Thyroid gland (tissue), 4 donors: ENCODE data around the gene CLIC1. TPM values are rescaled to one million over a fixed set of nuclear protein-coding genes. Genes with fewer than 3 reads are reported as not detected.

ENCODE experiments used
- DNase-seq, 2 donors: peaks; one replicate each; pipeline ENCODE4 v3.0.0-alpha.2; 2019
- H3K27ac ChIP-seq, 3 donors: fragments of 200-600 bp; sonication (generic); 1 replicate in 2 of 3; 2 replicates in 1 of 3; pipeline ENCODE4 v1.5.1; 2016 to 2019; ENCODE audit warnings: mild to moderate bottlenecking in 1 of 3, moderate library complexity in 1 of 3
- H3K27me3 ChIP-seq: fragments of 200-600 bp; sonication (generic); one replicate; pipeline ENCODE4 v1.5.1; 2019
- H3K36me3 ChIP-seq, 2 donors: fragments of 200-600 bp; sonication (generic); one replicate each; pipeline ENCODE4 v1.5.1; 2016 to 2019
- H3K4me1 ChIP-seq, 2 donors: fragments of 200-600 bp; sonication (generic); one replicate each; pipeline ENCODE4 v1.5.1; 2017 to 2019
- H3K4me3 ChIP-seq, 3 donors: fragments of 200-600 bp; sonication (generic); replicated peaks in 1 of 3; 1 replicate in 2 of 3; 2 replicates in 1 of 3; pipeline ENCODE4 v1.5.1; 2016; ENCODE audit warnings: mild to moderate bottlenecking in 1 of 3
- H3K9me3 ChIP-seq: fragments of 200-600 bp; sonication (generic); one replicate; pipeline ENCODE4 v1.5.1; 2017
- CTCF ChIP-seq, 6 experiments: fragments of 200-600 bp in 3 of 6; fragments of 450-650 bp in 3 of 6; sonication (generic) in 3 of 6; IDR thresholded peaks; one replicate each; pipeline ENCODE4 v1.5.1; 2016 to 2019; ENCODE audit warnings: antibody characterized with exemption in 6 of 6, mild to moderate bottlenecking in 2 of 6, inconsistent platforms in 1 of 6, moderate library complexity in 1 of 6
- POLR2A ChIP-seq, 2 donors: fragments of 450-650 bp; IDR thresholded peaks; one replicate each; pipeline ENCODE4 v1.6.1; 2017; ENCODE audit warnings: antibody characterized with exemption in 2 of 2, mild to moderate bottlenecking in 2 of 2, moderate library complexity in 1 of 2
- WGBS, 2 donors: methylation state at CpG; one replicate each; pipeline ENCODE4 v1.1.5; 2017; 5-methylcytosine and 5-hydroxymethylcytosine counted together
- intact Hi-C: fragments of 100-400 bp; cut with DNase I; formaldehyde crosslinking; loops from one replicate; pipeline ENCODE4 v1.15.1; 2023
- total RNA-seq, 4 donors: library from RNA; depleted of rRNA; stranded (reverse); fragments of >200 nt; gene quantifications; one replicate each; pipeline ENCODE4 v1.2.3, GENCODE V29; 2016

CLIC1 gene
- total RNA-seq, 4 donors from 2014 or later = 222 to 314 (median 247) TPM

GRCh38 chr6:31734821-31735406, 1.4 kb downstream of the CLIC1 start:
- peak; percentile 50 for DNase-seq
- H3K9me3 ChIP-seq = no peaks in the 10 kb centered on the region
- intact Hi-C loops = loop anchor here (5.0 kb wide), 2 partner anchors 33 to 48 kb away; partner anchors contain the start of gene ABHD16A
- no peaks in the 10 kb centered on the region for H3K27me3 ChIP-seq
- TF ChIP-seq POLR2A (IDR thresholded peaks at IDR 0.05) = peak in 1 of 2 donors; percentile 41
- no peak for TF ChIP-seq CTCF (IDR thresholded peaks at IDR 0.05)
- peaks cover 22 to 44% of the 10 kb centered on the region in 2 donors for H3K4me1 ChIP-seq
- peaks cover 33 to 38% of the 10 kb centered on the region in 2 donors for H3K36me3 ChIP-seq
- WGBS, 2 donors = 2 to 3% methylated on average over 18 of the region's 18 CpGs
- peak overlapping the region in 2 of 3 donors; percentile 68 to 86 for H3K4me3 ChIP-seq
- peak overlapping the region; percentile 82 to 91 (median 90) for H3K27ac ChIP-seq

DNA sequence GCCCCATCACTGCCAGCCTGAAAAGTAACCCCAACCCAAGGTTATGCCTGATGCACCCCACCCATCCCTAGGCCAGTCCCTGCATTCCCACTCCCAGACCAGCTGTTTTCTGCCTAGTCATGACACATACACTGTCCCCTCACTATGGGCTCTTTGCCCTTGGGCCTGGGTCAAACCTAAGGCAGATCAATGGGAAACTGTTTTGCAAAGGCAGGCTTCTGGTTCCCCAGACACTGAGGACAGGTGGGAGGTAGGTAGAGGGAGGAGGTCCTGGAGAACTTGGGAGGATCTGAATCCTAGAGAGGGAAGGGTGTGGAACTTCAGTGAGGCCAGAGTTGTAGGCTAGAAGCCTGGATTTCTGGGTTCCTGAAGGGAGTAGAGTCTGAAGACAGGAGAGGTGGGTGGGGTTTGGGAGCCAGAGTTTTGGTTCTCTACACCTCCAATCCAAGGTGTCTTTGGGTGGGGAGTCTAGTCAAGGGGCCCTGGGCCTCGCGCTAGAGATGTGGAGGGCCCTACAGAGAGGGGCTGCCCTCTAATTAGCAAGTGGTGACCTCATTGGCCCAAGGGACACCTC, 2.0 kb downstream of the CLIC1 start:
- H3K36me3 ChIP-seq = peaks cover 33 to 38% of the 10 kb centered on the region in 2 donors
- peaks cover 22 to 42% of the 10 kb centered on the region in 2 donors for H3K4me1 ChIP-seq
- peak overlapping the region in 1 of 3 donors; percentile 68 for H3K4me3 ChIP-seq
- H3K27me3 ChIP-seq = no peaks in the 10 kb centered on the region
- 28 to 30% methylated on average over 2 of the region's 2 CpGs for WGBS, 2 donors
- H3K27ac ChIP-seq = peak overlapping the region; percentile 82 to 91 (median 90)
- TF ChIP-seq POLR2A (IDR thresholded peaks at IDR 0.05) (no peak), CTCF (IDR thresholded peaks at IDR 0.05) (no peak)
- intact Hi-C loops = loop anchor here (5.0 kb wide), 1 partner anchor 47 kb away; no protein-coding TSS in a partner anchor
- DNase-seq = no peak
- no peaks in the 10 kb centered on the region for H3K9me3 ChIP-seq

GRCh38 chr6:31733734-31734133, 2.6 kb downstream of the CLIC1 start:
- 89 to 92% methylated on average over 4 of the region's 4 CpGs for WGBS, 2 donors
- Histone ChIP-seq H3K36me3 (peaks cover 33 to 38% of the 10 kb centered on the region in 2 donors), H3K4me3 (no peak overlapping the region), H3K9me3 (no peaks in the 10 kb centered on the region), H3K27me3 (no peaks in the 10 kb centered on the region), H3K4me1 (peaks cover 23 to 42% of the 10 kb centered on the region in 2 donors), H3K27ac (peak overlapping the region in 2 of 3 donors; percentile 82 to 90)
- TF ChIP-seq CTCF (IDR thresholded peaks at IDR 0.05) = no peak
- intact Hi-C loops = loop anchor here (5.0 kb wide), 1 partner anchor 46 kb away; no protein-coding TSS in a partner anchor
- no peak for DNase-seq

GRCh38 chr6:31732029-31732428, 4.3 kb downstream of the CLIC1 start:
- H3K27ac ChIP-seq = no peak overlapping the region
- TF ChIP-seq POLR2A (IDR thresholded peaks at IDR 0.05) (no peak), CTCF (IDR thresholded peaks at IDR 0.05) (no peak)
- 68 to 79% methylated on average over 3 of the region's 3 CpGs for WGBS, 2 donors
- H3K27me3 ChIP-seq = no peaks in the 10 kb centered on the region
- no peak overlapping the region for H3K4me3 ChIP-seq
- peaks cover 33 to 42% of the 10 kb centered on the region in 2 donors for H3K36me3 ChIP-seq
- intact Hi-C loops = loop anchor here (5.0 kb wide), 1 partner anchor 45 kb away; no protein-coding TSS in a partner anchor
- H3K4me1 ChIP-seq = peaks cover 39 to 45% of the 10 kb centered on the region in 2 donors
- no peaks in the 10 kb centered on the region for H3K9me3 ChIP-seq
- no peak for DNase-seq

DNA sequence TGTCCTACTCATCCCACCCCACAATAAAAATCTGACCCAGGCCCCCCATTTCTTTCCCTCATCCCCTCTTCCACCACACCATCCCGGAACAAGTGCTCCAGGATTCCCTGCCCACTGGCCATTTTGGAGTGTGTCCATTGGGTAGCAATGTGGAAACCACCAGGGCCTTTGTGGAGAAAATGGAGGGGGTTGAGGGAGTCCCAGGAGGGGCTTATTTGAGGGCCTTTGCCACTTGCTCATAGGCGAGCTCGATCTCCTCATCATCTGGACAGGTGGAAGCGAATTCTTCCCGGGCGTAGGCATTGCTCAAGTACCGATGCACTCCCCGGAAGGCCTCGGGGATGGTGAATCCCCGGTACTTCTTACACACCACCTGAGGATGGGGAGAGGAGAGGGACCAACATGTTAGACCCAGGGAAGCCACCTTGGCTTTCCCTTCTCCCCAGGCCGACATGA, 5.7 kb downstream of the CLIC1 start:
- peaks cover 37 to 53% of the 10 kb centered on the region in 2 donors for H3K4me1 ChIP-seq
- intact Hi-C loops = loop anchor here (5.0 kb wide), 1 partner anchor 43 kb away; no protein-coding TSS in a partner anchor
- H3K9me3 ChIP-seq = no peaks in the 10 kb centered on the region
- H3K4me3 ChIP-seq = no peak overlapping the region
- H3K27me3 ChIP-seq = no peaks in the 10 kb centered on the region
- 88 to 89% methylated on average over 11 of the region's 11 CpGs for WGBS, 2 donors
- H3K27ac ChIP-seq = peak overlapping the region; percentile 82 to 98 (median 93)
- no peak for DNase-seq
- peaks cover 33 to 42% of the 10 kb centered on the region in 2 donors for H3K36me3 ChIP-seq
- TF ChIP-seq CTCF (IDR thresholded peaks at IDR 0.05) = no peak
- TF ChIP-seq POLR2A (IDR thresholded peaks at IDR 0.05) = no peak
